Urinary bladder (tissue), 4 donors: Measurements from ENCODE around the gene DHRS9. TPM values are rescaled to one million over a fixed set of nuclear protein-coding genes. Genes with fewer than 3 reads are reported as not detected.

ENCODE experiments used
- DNase-seq: peaks from one replicate; pipeline ENCODE4 v3.0.0-alpha.2; 2015; ENCODE audit errors: extremely low spot score
- H3K27ac ChIP-seq: one replicate; pipeline ENCODE4 v1.5.1; 2013; ENCODE audit warnings: low read depth, mild to moderate bottlenecking, moderate library complexity
- H3K36me3 ChIP-seq: one replicate; pipeline ENCODE4 v1.6.1; 2013; ENCODE audit warnings: mild to moderate bottlenecking, moderate library complexity; ENCODE audit not compliant: insufficient read depth
- H3K4me1 ChIP-seq: one replicate; pipeline ENCODE4 v1.6.1; 2013; ENCODE audit warnings: mild to moderate bottlenecking, moderate library complexity; ENCODE audit not compliant: insufficient read depth
- H3K4me3 ChIP-seq: one replicate; pipeline ENCODE4 v1.5.1; 2013; ENCODE audit warnings: low read depth, low read length
- WGBS: extraction: QIAGEN DNeasy Blood & Tissue Kit; methylation state at CpG from one replicate; pipeline ENCODE4 v1.1.7; 2013; 5-methylcytosine and 5-hydroxymethylcytosine counted together
- polyA plus RNA-seq: library from polyadenylated mRNA; stranded (reverse); fragments of 200-250 nt; gene quantifications from one replicate; pipeline ENCODE4 v1.2.3, GENCODE V29; 2013
- total RNA-seq: library from RNA; depleted of rRNA; stranded (reverse); fragments of >200 nt; gene quantifications from one replicate; pipeline ENCODE4 v1.2.3, GENCODE V29; 2014
- donor health status: healthy with polysubstance abuse.
- donor health status: healthy.

The DHRS9 gene
- total and polyA plus RNA-seq, 2 donors, result 0.54 to 0.69 TPM

DNA sequence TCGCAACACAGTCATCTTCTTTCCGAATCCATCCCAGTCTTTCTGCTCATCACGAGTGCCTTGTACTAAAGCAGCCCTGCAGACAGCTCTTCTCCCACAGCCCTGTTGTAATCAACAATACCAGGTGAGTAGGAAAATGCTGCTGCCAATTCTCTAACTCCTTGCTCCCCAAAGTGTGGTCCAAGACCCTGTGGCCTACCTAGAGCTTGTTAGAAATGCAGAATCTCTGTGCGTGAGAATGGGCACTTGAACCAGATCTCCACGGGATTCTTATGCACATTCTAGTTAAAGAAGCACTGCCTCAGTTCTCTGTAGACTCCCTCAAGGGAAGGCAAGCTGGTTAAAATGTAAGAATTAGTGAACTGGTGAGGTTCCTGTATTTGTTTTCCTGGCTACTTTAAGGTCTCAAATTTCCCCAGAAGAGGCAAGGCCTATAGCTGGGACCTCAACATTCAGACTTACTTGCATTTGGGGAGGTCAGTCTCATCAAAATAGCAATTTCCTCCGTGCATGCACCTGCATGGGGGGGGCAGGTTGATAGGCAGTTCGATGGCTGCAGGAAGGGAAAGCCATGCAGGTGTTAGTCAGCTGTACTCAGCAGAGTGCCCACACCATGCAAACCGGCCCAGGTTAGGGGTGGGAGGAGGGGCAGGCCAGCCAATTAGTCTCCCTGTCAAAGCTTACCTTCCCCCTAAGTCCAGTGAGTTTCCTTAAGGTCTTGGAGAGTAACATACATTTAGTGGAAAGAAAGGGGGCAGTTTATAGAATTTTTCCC, 70.8 kb downstream of the DHRS9 start:
- no peaks in the 10 kb centered on the region for H3K4me1 ChIP-seq
- H3K36me3 ChIP-seq, result no peaks in the 10 kb centered on the region
- no peak for DNase-seq
- H3K4me3 ChIP-seq, result no peak overlapping the region
- 68% methylated on average over 8 of the region's 8 CpGs for WGBS
- no peak overlapping the region for H3K27ac ChIP-seq

GRCh38 chr2:169141713-169142352, 72.5 kb downstream of the DHRS9 start:
- Histone ChIP-seq H3K27ac (no peak overlapping the region), H3K4me3 (no peak overlapping the region), H3K36me3 (no peaks in the 10 kb centered on the region), H3K4me1 (no peaks in the 10 kb centered on the region)
- 32% methylated on average over 10 of the region's 10 CpGs for WGBS
- DNase-seq, result no peak

GRCh38 chr2:169143998-169144397, 74.6 kb downstream of the DHRS9 start:
- Histone ChIP-seq H3K36me3 (no peaks in the 10 kb centered on the region), H3K4me3 (no peak overlapping the region), H3K27ac (no peak overlapping the region), H3K4me1 (no peaks in the 10 kb centered on the region)
- DNase-seq, result no peak
- WGBS, result 75% methylated on average over 3 of the region's 3 CpGs

Other genes starting within 250 kb of the DHRS9 start
- gene SPC25, start 179.1 kb upstream of the DHRS9 start, total RNA-seq, result 11.5 TPM
- gene SPC25, start 179.1 kb upstream of the DHRS9 start, polyA plus RNA-seq, result 0.32 TPM
- not detected for gene G6PC2, start 168.3 kb upstream of the DHRS9 start, total RNA-seq
- not detected for gene G6PC2, start 168.3 kb upstream of the DHRS9 start, polyA plus RNA-seq
- gene ABCB11, start 38.2 kb upstream of the DHRS9 start, total RNA-seq, result 0.11 TPM
- gene ABCB11, start 38.2 kb upstream of the DHRS9 start, polyA plus RNA-seq, result 0.04 TPM